HAP-1 (cell line): ENCODE data around the gene GRM3.

Experiments used
- DNase-seq, 2 experiments: peaks; one replicate each; pipeline ENCODE4 v3.0.0-alpha.2; 2016 to 2020; ENCODE audit warnings: low spot score in 2 of 2
- H3K27me3 ChIP-seq: fragments of 250-450 bp; sonication (Bioruptor Pico); 2 replicates; pipeline ENCODE4 v1.5.1; 2020; ENCODE audit warnings: low read depth, mild to moderate bottlenecking, moderate library complexity
- H3K36me3 ChIP-seq: fragments of 250-450 bp; sonication (Bioruptor Pico); replicated peaks from 2 replicates; pipeline ENCODE4 v1.5.1; 2020; ENCODE audit warnings: mild to moderate bottlenecking
- H3K4me1 ChIP-seq: fragments of 250-450 bp; sonication (Bioruptor Pico); 2 replicates; pipeline ENCODE4 v1.5.1; 2020; ENCODE audit warnings: mild to moderate bottlenecking
- H3K4me3 ChIP-seq: fragments of 250-450 bp; sonication (Bioruptor Pico); 2 replicates; pipeline ENCODE4 v1.5.1; 2020; ENCODE audit warnings: mild to moderate bottlenecking, moderate library complexity
- H3K9me3 ChIP-seq: fragments of 250-450 bp; sonication (Bioruptor Pico); 2 replicates; pipeline ENCODE4 v1.5.1; 2020; ENCODE audit warnings: mild to moderate bottlenecking, moderate library complexity
- in situ Hi-C: fragments of 300-500 bp; cut with MboI; formaldehyde crosslinking; loops from 3 replicates; pipeline ENCODE4 v1.14.3; 2020; ENCODE audit warnings: low sequenced_read_pairs, inconsistent platforms, mixed read lengths

The GRM3 gene

GRCh38 chr7:86747698-86748097 is 104.0 kb downstream of the GRM3 start:
- Histone ChIP-seq H3K9me3 (no peaks in the 10 kb centered on the region), H3K36me3 (no peaks in the 10 kb centered on the region), H3K4me3 (no peak overlapping the region), H3K4me1 (no peaks in the 10 kb centered on the region), H3K27me3 (peaks cover 1% of the 10 kb centered on the region; the same call in 1 of the 2 replicates)
- in situ Hi-C loops = no loop called here
- DNase-seq = no peak

- in situ Hi-C loops = no loop called here
- Histone ChIP-seq H3K9me3 (no peaks in the 10 kb centered on the region), H3K4me1 (no peaks in the 10 kb centered on the region), H3K27me3 (no peaks in the 10 kb centered on the region), H3K36me3 (no peaks in the 10 kb centered on the region), H3K4me3 (no peak overlapping the region)
- DNase-seq = no peak
These were observed 104.5 kb downstream of the GRM3 start for GRCh38 chr7:86748201-86748600.

GRCh38 chr7:86748843-86749719 is 105.4 kb downstream of the GRM3 start:
- in situ Hi-C loops = no loop called here

GRCh38 chr7:86749741-86750665 is 106.3 kb downstream of the GRM3 start:
- Histone ChIP-seq H3K9me3 (no peaks in the 10 kb centered on the region), H3K36me3 (no peaks in the 10 kb centered on the region), H3K4me1 (no peaks in the 10 kb centered on the region), H3K4me3 (no peak overlapping the region), H3K27me3 (no peaks in the 10 kb centered on the region)
- in situ Hi-C loops = no loop called here
- no peak for DNase-seq

More at GRCh38 chr7:86748843-86749719, 105.4 kb downstream of the GRM3 start:
- no peaks in the 10 kb centered on the region for H3K36me3 ChIP-seq
- no peaks in the 10 kb centered on the region for H3K9me3 ChIP-seq
- no peak overlapping the region for H3K4me3 ChIP-seq
- H3K4me1 ChIP-seq = no peaks in the 10 kb centered on the region
- H3K27me3 ChIP-seq = no peaks in the 10 kb centered on the region
- DNase-seq = no peak

DNA sequence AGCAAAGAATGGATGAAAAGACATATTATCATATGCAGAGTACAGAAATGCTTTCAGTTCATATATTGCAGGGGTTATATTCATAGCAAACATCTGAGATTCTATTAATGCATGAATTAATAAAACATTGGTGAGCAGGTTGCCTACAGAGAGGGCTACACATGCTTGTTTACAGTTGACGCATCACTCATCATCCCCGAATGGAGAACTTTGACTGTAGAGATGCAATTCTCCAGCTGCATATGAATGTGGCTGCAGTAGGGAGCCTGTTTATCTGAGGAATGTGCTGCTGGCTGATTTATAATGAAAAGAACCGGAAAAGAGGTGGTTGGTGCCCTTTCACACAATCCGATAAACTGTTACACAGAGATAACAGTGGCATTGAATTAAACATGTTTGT is 116.5 kb downstream of the GRM3 start:
- in situ Hi-C loops = no loop called here
- H3K4me3 ChIP-seq = no peak overlapping the region
- no peaks in the 10 kb centered on the region for H3K27me3 ChIP-seq

GRCh38 chr7:86762129-86762528 is 118.4 kb downstream of the GRM3 start:
- H3K4me1 ChIP-seq = no peaks in the 10 kb centered on the region
- H3K9me3 ChIP-seq = no peaks in the 10 kb centered on the region
- in situ Hi-C loops = no loop called here
- H3K27me3 ChIP-seq = no peaks in the 10 kb centered on the region
- no peak overlapping the region for H3K4me3 ChIP-seq
- no peaks in the 10 kb centered on the region for H3K36me3 ChIP-seq
- no peak for DNase-seq

More for the DNA sequence above, 116.5 kb downstream of the GRM3 start:
- Histone ChIP-seq H3K36me3 (no peaks in the 10 kb centered on the region), H3K9me3 (no peaks in the 10 kb centered on the region), H3K4me1 (no peaks in the 10 kb centered on the region)
- no peak for DNase-seq

DNA sequence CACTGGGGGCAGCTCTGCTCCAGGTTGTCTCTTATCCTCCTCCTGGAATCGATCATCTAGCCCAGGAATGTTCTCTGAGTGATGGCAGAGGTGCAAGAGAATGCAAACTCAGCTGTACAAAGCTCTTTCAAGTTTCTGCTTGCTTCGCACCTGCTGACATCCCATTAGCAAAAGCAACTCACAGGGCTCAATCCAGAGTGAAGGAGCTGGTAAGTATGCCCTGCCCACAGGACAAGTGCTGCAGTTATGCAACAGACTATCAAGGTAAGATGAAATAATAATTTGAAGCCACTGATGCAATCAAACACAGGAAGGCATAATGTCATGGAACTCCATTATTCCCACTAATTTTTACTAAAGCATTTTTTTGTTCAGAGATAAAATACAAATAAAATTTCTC is 122.2 kb downstream of the GRM3 start:
- Histone ChIP-seq H3K9me3 (no peaks in the 10 kb centered on the region), H3K27me3 (no peaks in the 10 kb centered on the region), H3K4me1 (no peaks in the 10 kb centered on the region), H3K4me3 (no peak overlapping the region), H3K36me3 (no peaks in the 10 kb centered on the region)
- in situ Hi-C loops = no loop called here
- no peak for DNase-seq

DNA sequence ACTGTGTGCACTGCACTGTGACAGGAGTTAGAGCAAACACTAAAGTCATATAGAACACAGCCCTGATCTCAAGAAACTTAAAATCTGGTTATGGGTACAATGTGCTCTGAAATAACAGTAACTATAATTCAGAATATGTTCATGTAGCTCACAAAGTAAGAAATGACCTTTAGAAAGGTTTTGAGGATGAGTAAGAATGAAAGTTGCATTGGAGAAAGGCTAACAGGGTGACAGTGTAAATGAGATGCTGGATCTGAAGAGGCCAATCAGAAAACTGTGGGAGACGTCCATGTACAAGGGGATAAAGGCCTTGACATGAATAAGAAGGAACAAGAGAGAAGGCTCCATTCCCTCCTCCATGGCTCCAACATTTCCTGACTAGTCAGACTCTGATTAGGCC is 124.7 kb downstream of the GRM3 start:
- DNase-seq = no peak
- in situ Hi-C loops = no loop called here
- no peaks in the 10 kb centered on the region for H3K4me1 ChIP-seq
- no peak overlapping the region for H3K4me3 ChIP-seq
- H3K27me3 ChIP-seq = no peaks in the 10 kb centered on the region
- no peaks in the 10 kb centered on the region for H3K36me3 ChIP-seq
- no peaks in the 10 kb centered on the region for H3K9me3 ChIP-seq

- in situ Hi-C loops = no loop called here
- Histone ChIP-seq H3K4me1 (no peaks in the 10 kb centered on the region), H3K36me3 (no peaks in the 10 kb centered on the region), H3K9me3 (no peaks in the 10 kb centered on the region), H3K27me3 (no peaks in the 10 kb centered on the region), H3K4me3 (no peak overlapping the region)
- no peak for DNase-seq
These were observed 125.5 kb downstream of the GRM3 start for GRCh38 chr7:86768967-86769760.

DNA sequence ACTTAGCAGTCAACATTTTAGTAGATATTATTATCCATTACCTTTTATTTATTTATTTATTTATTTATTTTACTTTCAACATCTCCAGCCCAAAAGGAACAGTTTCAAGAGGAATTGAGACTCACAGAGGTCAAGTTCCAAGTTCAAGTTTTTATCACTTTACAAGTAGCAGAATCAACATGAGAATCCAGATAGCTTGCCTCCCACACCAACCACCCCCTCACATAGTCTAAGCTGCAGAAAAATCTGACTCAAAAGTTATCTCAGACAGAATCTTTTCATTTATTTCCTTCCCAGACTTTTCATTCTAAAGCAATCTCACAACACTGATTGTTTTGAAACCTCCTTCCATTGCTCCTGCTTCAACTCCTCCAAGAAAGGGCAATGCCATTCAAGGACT is 129.6 kb downstream of the GRM3 start:
- Histone ChIP-seq H3K4me3 (no peak overlapping the region), H3K36me3 (no peaks in the 10 kb centered on the region), H3K4me1 (no peaks in the 10 kb centered on the region), H3K27me3 (no peaks in the 10 kb centered on the region), H3K9me3 (no peaks in the 10 kb centered on the region)
- in situ Hi-C loops = no loop called here
- DNase-seq = no peak

DNA sequence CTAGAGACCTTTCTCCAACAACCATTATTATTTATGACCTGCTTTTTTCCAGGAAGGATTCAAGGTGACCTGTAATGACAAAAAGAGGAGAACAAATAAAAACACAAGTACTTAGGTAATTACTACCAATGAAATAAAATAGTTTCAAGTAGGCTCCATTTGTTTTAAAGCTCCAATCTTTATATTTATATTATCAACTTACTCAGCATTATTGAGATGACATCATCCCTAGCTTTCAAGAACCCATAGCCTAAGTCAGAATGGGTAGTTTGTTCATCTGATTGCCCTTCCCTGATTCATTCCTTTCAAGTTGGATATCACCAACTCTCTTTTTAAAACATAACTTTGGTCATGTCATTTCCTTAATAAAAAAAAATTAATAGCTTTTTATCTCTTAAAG is 131.5 kb downstream of the GRM3 start:
- in situ Hi-C loops = no loop called here
- Histone ChIP-seq H3K27me3 (no peaks in the 10 kb centered on the region), H3K36me3 (no peaks in the 10 kb centered on the region), H3K4me1 (no peaks in the 10 kb centered on the region), H3K9me3 (no peaks in the 10 kb centered on the region), H3K4me3 (no peak overlapping the region)
- DNase-seq = no peak

DNA sequence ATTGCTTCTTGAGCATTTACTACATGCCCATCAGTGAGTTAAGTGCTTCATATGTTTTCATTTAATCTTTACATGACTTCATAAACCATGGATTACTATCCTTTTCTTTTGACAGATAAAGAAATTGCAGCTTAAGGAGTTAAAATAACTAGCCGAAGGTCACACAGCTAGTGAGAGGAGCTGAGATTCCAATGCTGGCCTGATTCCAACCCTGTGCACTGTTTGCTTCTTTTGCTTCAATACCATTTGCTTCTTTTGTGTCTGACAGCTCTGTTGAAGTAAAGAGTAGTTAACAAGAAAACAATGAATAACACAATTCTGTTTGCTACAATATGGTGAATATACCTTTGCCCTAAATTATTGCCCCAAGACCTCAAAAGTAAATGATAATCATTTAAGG is 132.4 kb downstream of the GRM3 start:
- Histone ChIP-seq H3K36me3 (no peaks in the 10 kb centered on the region), H3K4me3 (no peak overlapping the region), H3K9me3 (no peaks in the 10 kb centered on the region), H3K27me3 (no peaks in the 10 kb centered on the region), H3K4me1 (no peaks in the 10 kb centered on the region)
- no peak for DNase-seq
- in situ Hi-C loops = no loop called here

GRCh38 chr7:86778271-86778670 is 134.6 kb downstream of the GRM3 start:
- in situ Hi-C loops = no loop called here
- no peak for DNase-seq
- Histone ChIP-seq H3K4me3 (no peak overlapping the region), H3K36me3 (no peaks in the 10 kb centered on the region), H3K4me1 (no peaks in the 10 kb centered on the region), H3K27me3 (no peaks in the 10 kb centered on the region), H3K9me3 (no peaks in the 10 kb centered on the region)
